ENCODE results near the gene PLP1. TPM values are rescaled to one million over a fixed set of nuclear protein-coding genes. Genes with fewer than 3 reads are reported as not detected.

The PLP1 gene
- not detected in 2 replicates for total RNA-seq
- polyA plus RNA-seq, result not detected in 2 replicates
- polyA plus RNA-seq (2011; cell fraction: cytosol; rRNA removed), result not detected in 2 replicates
- polyA plus RNA-seq (2011; cell fraction: nucleus; rRNA removed), result not detected in 2 replicates
- not detected in 2 replicates for polyA plus RNA-seq (2012)
- polyA minus RNA-seq, result not detected in 2 replicates
- not detected for polyA minus RNA-seq (2011; cell fraction: cytosol; rRNA and poly(A)+ RNA removed)
- polyA minus RNA-seq (2011; cell fraction: nucleus; rRNA and poly(A)+ RNA removed), result not detected in 2 replicates
- Bru-seq, nascent RNA, result not detected
- not detected for BruChase-seq, experiment 1, labeled RNA remaining after a 6-hour chase
- not detected for BruChase-seq, experiment 2, labeled RNA remaining after a 2-hour chase
- long read RNA-seq, result 0 reads

GRCh38 chrX:103776546-103776945 lies at the start of gene PLP1:
TSS of gene PLP1 (plus strand) at chrX:103776840. CDS start at chrX:103776996, 156 bp downstream.
- CTCF ChIA-PET, result interaction anchor here (4.8 kb wide), 1 partner anchor 66 kb away, joined by 46 read pairs; the partner anchor contains the start of gene TMEM31

GRCh38 chrX:103727115-103727514 lies 49.5 kb upstream of the PLP1 start:
- Histone ChIP-seq H3K36me3 (ENCODE audit: control insufficient read depth in 2 of 2, extremely low read depth in 1 of 2, insufficient read depth in 2 of 2, low read length in 2 of 2) (no peaks in the 10 kb centered on the region), H3K4me3 (replicated peaks in 1 of 3; ENCODE audit: insufficient read depth in 1 of 3, low read depth in 1 of 3, low read length in 3 of 3) (no peak overlapping the region), H2AFZ (ENCODE audit: low read depth, low read length) (no peak overlapping the region), H3K27ac (ENCODE audit: insufficient read depth, low read depth, low read length) (no peak overlapping the region), H3K9me1 (replicated peaks; ENCODE audit: control insufficient read depth, extremely low read depth, insufficient read depth, low read length) (no peaks in the 10 kb centered on the region), H3K9ac (replicated peaks; ENCODE audit: extremely low read depth, insufficient read depth, low read length) (no peak overlapping the region), H3K4me1 (ENCODE audit: control insufficient read depth, extremely low read depth, insufficient read depth, low read length) (peaks cover 18% of the 10 kb centered on the region), H4K20me1 (replicated peaks; ENCODE audit: control insufficient read depth, extremely low read depth, insufficient read depth, low read length) (no peaks in the 10 kb centered on the region), H3K79me2 (ENCODE audit: control insufficient read depth, insufficient read depth, low read length) (no peaks in the 10 kb centered on the region), H3K4me2 (ENCODE audit: insufficient read depth, low read length) (no peak overlapping the region), H3K27me3 (ENCODE audit: control insufficient read depth in 2 of 2, insufficient read depth in 2 of 2, low read length in 2 of 2) (no peaks in the 10 kb centered on the region), H3K9me3 (replicated peaks; ENCODE audit: control insufficient read depth, insufficient read depth, low read length) (no peaks in the 10 kb centered on the region)
- FAIRE-seq (no peak), DNase-seq (ENCODE audit: low read depth, low spot score) (no peak)
- TF ChIP-seq MYC (IDR thresholded peaks at IDR 0.05; ENCODE audit: low read depth, low read length) (no peak), CTCF (IDR thresholded peaks at IDR 0.05; ENCODE audit: extremely low read depth in 1 of 2, insufficient read depth in 1 of 2, low read depth in 1 of 2, low read length in 2 of 2) (no peak), JUN (IDR thresholded peaks at IDR 0.05; ENCODE audit: borderline replicate concordance, insufficient read depth, insufficient read length, low read depth) (no peak), FOS (IDR thresholded peaks at IDR 0.05; ENCODE audit: borderline replicate concordance, insufficient read depth, low read length) (no peak), EZH2 (IDR thresholded peaks at IDR 0.05; ENCODE audit: borderline replicate concordance, low read depth, low read length, severe bottlenecking) (no peak), POLR2A (IDR thresholded peaks at IDR 0.05; ENCODE audit: low read depth, low read length) (no peak), GATA2 (IDR thresholded peaks at IDR 0.05; ENCODE audit: insufficient read depth, insufficient read length, low read depth, low read length) (no peak), POLR2AphosphoS5 (IDR thresholded peaks at IDR 0.05; ENCODE audit: insufficient read depth, low read depth, low read length) (no peak)
- no TSS peak for BruUV-seq (replicated peaks)
- intact Hi-C loops (cut with micrococcal nuclease) (no loop called here), dilution Hi-C loops (cut with MboI; ENCODE audit: extremely low pct_ligation_motif_present, low sequenced_read_pairs) (no loop called here)
- ChIA-PET CTCF (no interaction called here), POLR2A (no interaction called here)

More at GRCh38 chrX:103776546-103776945, at the start of gene PLP1:
- intact Hi-C loops (cut with micrococcal nuclease), result no loop called here
- TF ChIP-seq EZH2 (IDR thresholded peaks at IDR 0.05; ENCODE audit: borderline replicate concordance, low read depth, low read length, severe bottlenecking) (no peak), JUN (IDR thresholded peaks at IDR 0.05; ENCODE audit: borderline replicate concordance, insufficient read depth, insufficient read length, low read depth) (no peak), POLR2A (IDR thresholded peaks at IDR 0.05; ENCODE audit: low read depth, low read length) (no peak), FOS (IDR thresholded peaks at IDR 0.05; ENCODE audit: borderline replicate concordance, insufficient read depth, low read length) (no peak), MAX (IDR thresholded peaks at IDR 0.05; ENCODE audit: insufficient read depth, insufficient read length) (no peak), MYC (IDR thresholded peaks at IDR 0.05; ENCODE audit: low read depth, low read length) (no peak)
- no peak for FAIRE-seq
- H3K27ac ChIP-seq (ENCODE audit: insufficient read depth, low read depth, low read length), result no peak within 1 kb of the TSS
- H3K9me3 ChIP-seq (replicated peaks; ENCODE audit: control insufficient read depth, insufficient read depth, low read length), result no peaks in the 10 kb centered on the region
- no peak within 1 kb of the TSS for H3K9ac ChIP-seq (replicated peaks; ENCODE audit: extremely low read depth, insufficient read depth, low read length)
- no TSS peak for BruUV-seq (replicated peaks)
- no peak within 1 kb of the TSS for H2AFZ ChIP-seq (ENCODE audit: low read depth, low read length)
- H3K4me2 ChIP-seq (ENCODE audit: insufficient read depth, low read length), result no peak within 1 kb of the TSS
- no peak for DNase-seq (ENCODE audit: low read depth, low spot score)
- H3K4me1 ChIP-seq (ENCODE audit: control insufficient read depth, extremely low read depth, insufficient read depth, low read length), result no peaks in the 10 kb centered on the region
- H4K20me1 ChIP-seq (replicated peaks; ENCODE audit: control insufficient read depth, extremely low read depth, insufficient read depth, low read length), result no peaks in the 10 kb centered on the region
- no peak within 1 kb of the TSS for H3K4me3 ChIP-seq (replicated peaks in 1 of 3; ENCODE audit: insufficient read depth in 1 of 3, low read depth in 1 of 3, low read length in 3 of 3)
- H3K79me2 ChIP-seq (ENCODE audit: control insufficient read depth, insufficient read depth, low read length), result no peaks in the 10 kb centered on the region
- no peaks in the 10 kb centered on the region for H3K9me1 ChIP-seq (replicated peaks; ENCODE audit: control insufficient read depth, extremely low read depth, insufficient read depth, low read length)
- no peaks in the 10 kb centered on the region for H3K36me3 ChIP-seq (ENCODE audit: control insufficient read depth in 2 of 2, extremely low read depth in 1 of 2, insufficient read depth in 2 of 2, low read length in 2 of 2)
- peaks cover 0 to 2% of the 10 kb centered on the region in 2 experiments for H3K27me3 ChIP-seq (ENCODE audit: control insufficient read depth in 2 of 2, insufficient read depth in 2 of 2, low read length in 2 of 2)
- dilution Hi-C loops (cut with MboI; ENCODE audit: extremely low pct_ligation_motif_present, low sequenced_read_pairs), result no loop called here
- POLR2A ChIA-PET, result no interaction called here

Data from endothelial cell of umbilical vein (primary cell).